MM.1S (cell line): Measurements from ENCODE around the gene BET1.

Experiments used
- DNase-seq: peaks from one replicate; pipeline ENCODE4 v3.0.0-alpha.2; 2015
- H2AFZ ChIP-seq: fragments of 300-600 bp; sonication (generic); 2 replicates; pipeline ENCODE4 v1.6.0; 2016; ENCODE audit warnings: antibody characterized with exemption, low read length
- H3F3A ChIP-seq: fragments of 300-600 bp; sonication (generic); 2 replicates; pipeline ENCODE4 v1.6.1; 2016; ENCODE audit warnings: mild to moderate bottlenecking, antibody characterized with exemption, low read length, moderate library complexity, mixed read lengths; ENCODE audit not compliant: insufficient read depth
- H3K27ac ChIP-seq: fragments of 300-600 bp; sonication (generic); 2 replicates; pipeline ENCODE4 v1.5.1; 2016; ENCODE audit warnings: mild to moderate bottlenecking, low read length
- H3K27me3 ChIP-seq: fragments of 300-600 bp; sonication (generic); replicated peaks from 2 replicates; pipeline ENCODE4 v1.6.0; 2016; ENCODE audit warnings: low read length; ENCODE audit not compliant: insufficient read depth
- H3K36me3 ChIP-seq: fragments of 300-600 bp; sonication (generic); replicated peaks from 2 replicates; pipeline ENCODE4 v1.6.1; 2016; ENCODE audit warnings: mild to moderate bottlenecking, low read length, mixed read lengths; ENCODE audit not compliant: insufficient read depth
- H3K4me1 ChIP-seq: fragments of 300-600 bp; sonication (generic); 2 replicates; pipeline ENCODE4 v1.6.1; 2016; ENCODE audit warnings: low read length, mixed read lengths
- H3K4me2 ChIP-seq: fragments of 300-600 bp; sonication (generic); 2 replicates; pipeline ENCODE4 v1.6.0; 2016; ENCODE audit warnings: low read depth, low read length
- H3K4me3 ChIP-seq: fragments of 300-600 bp; sonication (generic); 2 replicates; pipeline ENCODE4 v1.5.1; 2016; ENCODE audit warnings: low read length, mixed read lengths
- H3K79me2 ChIP-seq: fragments of 300-600 bp; sonication (generic); 2 replicates; pipeline ENCODE4 v1.6.1; 2016; ENCODE audit warnings: mixed run types, low read length, mixed read lengths
- H3K9ac ChIP-seq: fragments of 300-600 bp; sonication (generic); 2 replicates; pipeline ENCODE4 v1.6.1; 2016; ENCODE audit warnings: low read length, mixed read lengths
- H3K9me2 ChIP-seq: fragments of 300-600 bp; sonication (generic); replicated peaks from 2 replicates; pipeline ENCODE4 v1.6.1; 2016; ENCODE audit warnings: mild to moderate bottlenecking, low read length, mixed read lengths; ENCODE audit not compliant: insufficient read depth
- H3K9me3 ChIP-seq: fragments of 300-600 bp; sonication (generic); replicated peaks from 2 replicates; pipeline ENCODE4 v1.6.1; 2016; ENCODE audit warnings: mild to moderate bottlenecking, low read length, mixed read lengths; ENCODE audit not compliant: insufficient read depth
- H4K20me1 ChIP-seq: fragments of 300-600 bp; sonication (generic); 2 replicates; pipeline ENCODE4 v1.6.1; 2016; ENCODE audit warnings: mild to moderate bottlenecking, low read length, moderate library complexity, mixed read lengths; ENCODE audit not compliant: insufficient read depth
- CTCF ChIP-seq: fragments of 300-600 bp; sonication (generic); IDR thresholded peaks from 2 replicates; pipeline ENCODE4 v1.5.1; 2016; ENCODE audit warnings: antibody characterized with exemption, low read length, mixed read lengths
- EZH2 ChIP-seq: fragments of 300-600 bp; sonication (generic); optimal IDR thresholded peaks from 2 replicates; pipeline ENCODE3; 2017; ENCODE audit warnings: low read depth, mild to moderate bottlenecking, antibody characterized with exemption, low read length, mixed read lengths
- EZH2phosphoT487 ChIP-seq: fragments of 300-600 bp; sonication (generic); IDR thresholded peaks from 2 replicates; pipeline ENCODE4 v1.6.1; 2018; ENCODE audit warnings: antibody characterized with exemption, low read length

Gene BET1

GRCh38 chr7:94050046-94050445 lies 45.9 kb upstream of the BET1 start:
- H3K4me1 ChIP-seq = 0 out of 2 replicates have a peak, but pooled peaks cover 3% of the 10 kb centered on the region
- H2AFZ ChIP-seq = no peak overlapping the region
- TF ChIP-seq CTCF (no peak), EZH2 (no peak), EZH2phosphoT487 (no peak)
- no peaks in the 10 kb centered on the region for H3K36me3 ChIP-seq
- peak; percentile 47 for DNase-seq
- H3K4me2 ChIP-seq = no peak overlapping the region
- no peak overlapping the region for H3K27ac ChIP-seq
- H3K9me2 ChIP-seq = no peaks in the 10 kb centered on the region
- H3K27me3 ChIP-seq = no peaks in the 10 kb centered on the region
- H4K20me1 ChIP-seq = no peaks in the 10 kb centered on the region
- no peaks in the 10 kb centered on the region for H3F3A ChIP-seq
- H3K4me3 ChIP-seq = no peak overlapping the region
- no peaks in the 10 kb centered on the region for H3K79me2 ChIP-seq
- no peaks in the 10 kb centered on the region for H3K9me3 ChIP-seq
- H3K9ac ChIP-seq = no peak overlapping the region

- Histone ChIP-seq H3K9me3 (no peaks in the 10 kb centered on the region), H3K36me3 (no peaks in the 10 kb centered on the region), H3F3A (no peaks in the 10 kb centered on the region), H4K20me1 (no peaks in the 10 kb centered on the region), H3K4me1 (0 out of 2 replicates have a peak, but pooled peaks cover 3% of the 10 kb centered on the region), H2AFZ (no peak overlapping the region), H3K9me2 (no peaks in the 10 kb centered on the region), H3K27me3 (no peaks in the 10 kb centered on the region), H3K9ac (no peak overlapping the region), H3K4me3 (no peak overlapping the region), H3K79me2 (no peaks in the 10 kb centered on the region), H3K27ac (no peak overlapping the region), H3K4me2 (no peak overlapping the region)
- TF ChIP-seq EZH2phosphoT487 = no peak
- no peak for TF ChIP-seq CTCF
- TF ChIP-seq EZH2 = no peak
- no peak for DNase-seq
Measured at GRCh38 chr7:94049615-94050014, 45.5 kb upstream of the BET1 start.

GRCh38 chr7:94048755-94049154 lies 44.6 kb upstream of the BET1 start:
- H3K4me3 ChIP-seq = no peak overlapping the region
- no peaks in the 10 kb centered on the region for H3K9me3 ChIP-seq
- no peaks in the 10 kb centered on the region for H3K36me3 ChIP-seq
- no peaks in the 10 kb centered on the region for H3K79me2 ChIP-seq
- DNase-seq = no peak
- H3K27me3 ChIP-seq = no peaks in the 10 kb centered on the region
- no peak overlapping the region for H3K27ac ChIP-seq
- 0 out of 2 replicates have a peak, but pooled peaks cover 3% of the 10 kb centered on the region for H3K4me1 ChIP-seq
- H3K4me2 ChIP-seq = no peak overlapping the region
- H2AFZ ChIP-seq = no peak overlapping the region
- H3K9me2 ChIP-seq = no peaks in the 10 kb centered on the region
- no peak for TF ChIP-seq EZH2phosphoT487
- TF ChIP-seq EZH2 = no peak
- no peak overlapping the region for H3K9ac ChIP-seq
- H4K20me1 ChIP-seq = no peaks in the 10 kb centered on the region
- H3F3A ChIP-seq = no peaks in the 10 kb centered on the region

- no peak overlapping the region for H3K4me3 ChIP-seq
- 0 out of 2 replicates have a peak, but pooled peaks cover 3% of the 10 kb centered on the region for H3K4me1 ChIP-seq
- TF ChIP-seq EZH2 (no peak), CTCF (no peak), EZH2phosphoT487 (no peak)
- no peaks in the 10 kb centered on the region for H3F3A ChIP-seq
- no peaks in the 10 kb centered on the region for H3K9me3 ChIP-seq
- H3K27me3 ChIP-seq = no peaks in the 10 kb centered on the region
- H3K9ac ChIP-seq = no peak overlapping the region
- H2AFZ ChIP-seq = no peak overlapping the region
- no peak overlapping the region for H3K27ac ChIP-seq
- H3K4me2 ChIP-seq = no peak overlapping the region
- H3K79me2 ChIP-seq = no peaks in the 10 kb centered on the region
- H3K9me2 ChIP-seq = no peaks in the 10 kb centered on the region
- H3K36me3 ChIP-seq = no peaks in the 10 kb centered on the region
- H4K20me1 ChIP-seq = no peaks in the 10 kb centered on the region
- DNase-seq = no peak
Measured at GRCh38 chr7:94047956-94048355, 43.8 kb upstream of the BET1 start.
